ENCODE measurements around the gene TIFAB.

The TIFAB gene

DNA sequence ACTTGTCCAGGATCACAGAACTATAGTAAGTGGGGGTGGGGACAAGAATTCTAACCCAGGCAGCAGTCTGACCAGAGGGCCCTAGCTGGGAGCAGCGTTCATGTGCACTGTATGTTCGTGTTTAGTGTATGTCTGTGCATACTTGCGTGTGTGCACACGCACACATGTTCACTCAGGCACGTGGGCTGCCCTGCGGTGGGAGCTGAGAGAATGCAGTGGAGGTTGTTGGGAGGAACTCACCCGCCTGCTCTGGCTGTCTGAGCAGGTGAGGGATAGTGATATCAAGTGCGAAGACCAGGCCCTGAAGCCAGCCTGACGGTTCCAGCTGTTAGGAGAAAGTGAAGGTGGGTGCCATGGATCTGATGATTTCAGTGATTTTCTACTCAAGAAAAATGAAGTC is 5.9 kb downstream of the TIFAB start:
- TF ChIP-seq GATA2 (IDR thresholded peaks at IDR 0.05; ENCODE audit: low read depth, low read length), result no peak
- TF ChIP-seq GATA3 (IDR thresholded peaks at IDR 0.05; ENCODE audit: low read depth, low read length), result no peak

DNA sequence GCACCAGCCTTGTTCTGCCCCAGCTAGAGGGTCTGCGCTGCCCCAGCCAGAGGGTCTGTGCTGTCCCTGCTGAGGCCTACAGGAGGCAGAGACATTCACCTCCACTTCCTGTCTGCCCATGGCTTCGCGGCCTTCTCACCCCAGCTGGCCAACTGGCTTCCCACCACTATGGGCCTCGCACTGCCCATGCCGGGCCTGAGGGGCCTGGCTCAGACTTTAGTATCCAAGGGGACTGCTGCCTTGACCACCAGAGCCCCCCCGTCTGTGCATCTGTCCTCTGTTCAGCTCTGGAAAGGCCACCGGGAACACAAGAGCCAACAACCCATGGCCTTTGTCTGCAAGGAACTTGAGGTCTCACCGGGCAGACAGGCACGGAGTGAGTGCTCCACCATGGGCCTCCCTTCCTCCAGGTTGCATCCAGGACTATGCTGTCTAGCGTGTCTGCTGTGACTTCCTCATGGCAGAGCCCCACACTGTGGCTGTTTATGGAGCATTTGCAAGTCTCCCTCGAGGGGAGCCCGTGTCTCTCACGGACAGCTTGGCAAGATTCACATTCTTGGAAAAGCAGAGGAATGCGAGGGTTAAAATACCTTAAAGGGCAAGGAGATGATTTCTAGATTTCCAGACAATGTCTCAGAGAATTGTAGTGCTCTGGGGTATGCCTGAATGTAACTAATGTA is 6.7 kb downstream of the TIFAB start:
- TF ChIP-seq GATA2 (IDR thresholded peaks at IDR 0.05; ENCODE audit: low read depth, low read length), result no peak
- no peak for TF ChIP-seq GATA3 (IDR thresholded peaks at IDR 0.05; ENCODE audit: low read depth, low read length)

DNA sequence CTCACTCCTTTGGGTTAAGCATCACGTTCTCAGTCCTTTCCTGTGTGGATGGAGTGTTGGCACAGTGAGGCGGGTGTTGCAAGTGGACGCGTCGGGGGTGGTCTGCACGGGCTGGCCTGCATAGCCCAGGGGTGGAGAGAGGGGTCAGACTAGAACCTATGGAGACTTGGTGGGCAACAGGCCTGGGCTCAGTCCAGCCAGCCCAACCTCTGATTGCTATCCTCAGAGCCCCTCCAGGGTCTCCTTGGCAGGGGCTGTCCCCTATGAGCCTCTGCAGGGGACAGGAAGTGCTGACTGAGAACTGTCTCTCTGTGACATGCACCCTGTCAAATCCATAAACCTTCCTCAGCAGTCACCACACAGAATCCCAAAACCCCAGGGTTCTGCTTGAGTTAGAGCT is 7.3 kb downstream of the TIFAB start:
- TF ChIP-seq GATA3 (IDR thresholded peaks at IDR 0.05; ENCODE audit: low read depth, low read length) (no peak), GATA2 (IDR thresholded peaks at IDR 0.05; ENCODE audit: low read depth, low read length) (no peak)

DNA sequence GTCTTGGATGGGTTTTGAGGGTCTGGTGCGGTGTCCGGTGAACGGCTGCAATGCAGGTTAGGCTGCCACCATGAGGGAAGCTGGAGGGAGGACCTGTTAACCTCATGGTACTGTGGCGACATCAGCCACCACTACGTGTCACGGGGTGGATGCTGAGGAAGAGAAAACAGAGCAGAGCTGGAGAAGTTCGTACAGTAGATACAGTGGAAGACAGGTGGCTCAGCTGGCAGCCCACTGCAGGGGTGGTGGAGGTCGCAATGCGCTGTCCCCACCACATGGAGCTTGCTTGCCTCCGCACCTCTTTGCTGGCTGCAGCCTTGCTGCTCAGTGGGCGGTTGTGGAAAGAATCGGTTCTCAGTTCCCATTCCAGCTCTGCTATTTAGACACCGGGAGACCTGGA is 7.8 kb downstream of the TIFAB start:
- no peak for TF ChIP-seq GATA2 (IDR thresholded peaks at IDR 0.05; ENCODE audit: low read depth, low read length)
- TF ChIP-seq GATA3 (IDR thresholded peaks at IDR 0.05; ENCODE audit: low read depth, low read length), result no peak

DNA sequence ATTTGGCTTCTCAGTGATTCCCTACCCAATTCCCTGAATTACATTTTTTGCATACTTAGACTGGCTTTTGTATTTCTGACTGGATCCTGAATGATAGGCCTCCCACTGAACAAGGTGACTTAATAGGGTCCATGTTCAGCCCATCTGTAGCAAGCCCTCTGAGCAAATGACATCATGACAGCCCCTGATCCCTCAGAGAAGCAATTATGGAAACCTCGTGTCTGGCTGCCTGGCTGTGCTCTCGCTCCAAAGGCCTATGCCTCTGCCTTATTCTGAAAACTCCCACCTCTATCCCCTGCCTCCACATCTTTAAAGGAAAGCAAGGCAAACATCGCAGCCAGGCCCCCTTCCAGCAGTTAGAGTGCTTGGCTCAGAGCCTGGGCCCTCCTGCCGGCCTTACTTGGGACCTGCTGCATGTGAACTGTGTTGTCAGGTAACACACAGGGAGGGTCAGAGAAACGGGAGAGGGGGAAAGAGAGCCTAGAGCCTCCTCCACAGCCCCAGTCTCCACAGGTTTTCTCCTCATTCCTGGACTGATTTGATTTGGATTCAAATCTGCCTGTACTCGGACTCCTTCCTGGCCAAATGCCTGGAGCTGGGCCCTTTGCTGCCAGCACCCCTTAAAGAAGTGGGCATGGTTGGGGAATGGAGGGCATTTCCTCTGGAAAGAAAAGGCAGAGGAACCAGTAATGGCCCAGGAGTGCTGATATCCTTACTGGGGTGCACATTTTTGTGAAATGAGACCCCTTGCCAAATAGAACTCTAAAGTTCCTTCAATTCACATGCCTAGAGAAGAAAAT is 8.8 kb downstream of the TIFAB start:
- no peak for TF ChIP-seq GATA2 (IDR thresholded peaks at IDR 0.05; ENCODE audit: low read depth, low read length)
- no peak for TF ChIP-seq GATA3 (IDR thresholded peaks at IDR 0.05; ENCODE audit: low read depth, low read length)

DNA sequence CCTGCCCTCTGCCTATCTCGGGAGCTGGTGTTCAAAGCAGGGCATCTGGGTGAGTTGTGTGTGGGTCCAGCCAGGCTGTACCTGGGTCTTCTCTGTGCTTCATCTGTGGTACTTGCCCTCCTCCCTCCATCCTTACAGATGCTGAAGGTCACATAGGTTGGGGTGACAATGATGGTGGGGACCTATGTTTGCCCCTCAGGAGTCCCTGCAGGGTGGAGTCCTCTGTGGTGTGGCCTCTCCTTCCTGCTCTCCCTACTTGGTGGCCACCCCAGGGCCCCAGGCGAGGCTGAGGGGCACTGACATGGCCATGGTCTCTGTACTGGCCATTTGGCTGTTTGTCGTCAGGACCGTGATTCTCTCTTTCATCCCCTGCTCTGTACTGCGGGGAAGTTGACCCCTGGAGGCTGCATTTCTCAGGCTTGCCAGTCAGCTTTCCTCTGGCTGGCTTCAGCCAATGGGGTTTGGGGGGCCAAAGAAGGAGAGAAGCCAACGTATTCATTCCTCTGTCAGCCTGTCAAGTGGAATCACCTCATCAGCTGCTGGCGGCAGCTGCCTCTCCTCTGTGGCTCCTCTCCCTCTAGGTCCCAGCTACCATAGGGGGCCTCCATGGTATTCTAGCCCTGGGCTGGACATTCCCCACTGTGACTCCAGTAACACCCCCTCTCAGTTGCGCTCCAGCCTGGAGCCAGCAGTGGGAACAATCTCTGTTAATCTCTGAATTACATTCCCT is 9.6 kb downstream of the TIFAB start:
- TF ChIP-seq GATA2 (IDR thresholded peaks at IDR 0.05; ENCODE audit: low read depth, low read length) (no peak), GATA3 (IDR thresholded peaks at IDR 0.05; ENCODE audit: low read depth, low read length) (no peak)

DNA sequence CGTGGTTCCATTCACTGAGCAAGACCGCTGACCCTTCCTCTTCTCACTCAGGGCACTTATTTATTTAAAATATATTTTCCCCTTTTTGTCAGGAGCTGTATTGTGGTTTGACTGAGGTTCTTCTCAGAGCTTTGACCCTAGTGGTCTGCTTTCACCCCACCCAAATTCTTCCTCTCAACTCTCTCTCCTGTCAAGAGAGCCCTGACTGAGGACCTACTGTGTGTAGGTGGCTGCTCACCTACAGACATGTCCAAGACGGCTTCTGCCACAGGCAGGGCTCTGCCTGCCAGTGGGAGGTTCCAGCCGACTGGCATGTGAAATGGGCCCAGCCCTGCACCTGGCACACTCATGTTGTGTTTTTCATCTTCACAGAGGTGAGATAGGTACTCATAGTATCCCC is 10.2 kb downstream of the TIFAB start:
- TF ChIP-seq GATA3 (IDR thresholded peaks at IDR 0.05; ENCODE audit: low read depth, low read length) (no peak), GATA2 (IDR thresholded peaks at IDR 0.05; ENCODE audit: low read depth, low read length) (no peak)

DNA sequence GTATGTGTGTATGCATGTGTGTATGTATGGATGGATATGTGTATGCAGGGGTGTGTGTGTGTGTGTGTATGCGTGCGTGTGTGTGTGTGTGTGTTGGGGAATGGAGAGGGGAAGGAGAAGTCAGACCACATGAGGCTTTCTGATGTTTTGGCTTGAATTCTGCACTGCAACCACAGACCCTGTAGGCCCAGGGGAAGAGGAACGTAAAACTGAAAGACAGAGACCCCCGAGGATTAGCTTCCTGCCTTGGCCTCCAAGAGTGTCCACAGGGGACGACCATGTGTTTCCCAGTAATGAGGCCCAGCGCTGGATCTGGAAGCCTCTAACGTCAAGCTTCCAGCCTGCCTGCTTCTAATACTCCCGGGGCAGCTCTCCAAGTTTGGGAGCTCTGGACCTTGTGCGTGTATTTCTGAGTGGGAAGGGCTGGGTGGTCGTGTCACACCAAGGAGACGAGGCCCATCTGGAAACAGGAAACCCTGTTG is 10.8 kb downstream of the TIFAB start:
- TF ChIP-seq GATA2 (IDR thresholded peaks at IDR 0.05; ENCODE audit: low read depth, low read length), result no peak
- TF ChIP-seq GATA3 (IDR thresholded peaks at IDR 0.05; ENCODE audit: low read depth, low read length), result no peak

DNA sequence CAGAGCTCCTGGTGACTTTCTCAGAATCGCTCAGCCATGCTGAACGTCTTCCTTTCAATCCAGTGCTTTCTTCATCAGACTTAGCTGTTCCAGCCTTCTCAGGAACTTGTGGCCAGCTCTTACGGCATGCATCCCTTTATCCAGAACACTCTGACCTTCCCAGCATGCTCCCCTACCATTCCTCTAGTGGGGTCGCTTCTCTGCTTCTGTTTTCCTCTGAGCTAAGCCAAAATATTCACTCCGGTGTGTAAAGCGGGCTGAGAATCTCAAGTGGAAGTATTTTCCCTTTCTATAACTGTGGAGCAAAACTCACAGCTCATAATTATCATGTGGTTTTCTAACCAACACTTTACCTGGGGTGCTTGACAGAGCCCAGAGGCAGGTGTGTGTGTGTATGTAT is 11.2 kb downstream of the TIFAB start:
- TF ChIP-seq GATA2 (IDR thresholded peaks at IDR 0.05; ENCODE audit: low read depth, low read length) (no peak), GATA3 (IDR thresholded peaks at IDR 0.05; ENCODE audit: low read depth, low read length) (no peak)

DNA sequence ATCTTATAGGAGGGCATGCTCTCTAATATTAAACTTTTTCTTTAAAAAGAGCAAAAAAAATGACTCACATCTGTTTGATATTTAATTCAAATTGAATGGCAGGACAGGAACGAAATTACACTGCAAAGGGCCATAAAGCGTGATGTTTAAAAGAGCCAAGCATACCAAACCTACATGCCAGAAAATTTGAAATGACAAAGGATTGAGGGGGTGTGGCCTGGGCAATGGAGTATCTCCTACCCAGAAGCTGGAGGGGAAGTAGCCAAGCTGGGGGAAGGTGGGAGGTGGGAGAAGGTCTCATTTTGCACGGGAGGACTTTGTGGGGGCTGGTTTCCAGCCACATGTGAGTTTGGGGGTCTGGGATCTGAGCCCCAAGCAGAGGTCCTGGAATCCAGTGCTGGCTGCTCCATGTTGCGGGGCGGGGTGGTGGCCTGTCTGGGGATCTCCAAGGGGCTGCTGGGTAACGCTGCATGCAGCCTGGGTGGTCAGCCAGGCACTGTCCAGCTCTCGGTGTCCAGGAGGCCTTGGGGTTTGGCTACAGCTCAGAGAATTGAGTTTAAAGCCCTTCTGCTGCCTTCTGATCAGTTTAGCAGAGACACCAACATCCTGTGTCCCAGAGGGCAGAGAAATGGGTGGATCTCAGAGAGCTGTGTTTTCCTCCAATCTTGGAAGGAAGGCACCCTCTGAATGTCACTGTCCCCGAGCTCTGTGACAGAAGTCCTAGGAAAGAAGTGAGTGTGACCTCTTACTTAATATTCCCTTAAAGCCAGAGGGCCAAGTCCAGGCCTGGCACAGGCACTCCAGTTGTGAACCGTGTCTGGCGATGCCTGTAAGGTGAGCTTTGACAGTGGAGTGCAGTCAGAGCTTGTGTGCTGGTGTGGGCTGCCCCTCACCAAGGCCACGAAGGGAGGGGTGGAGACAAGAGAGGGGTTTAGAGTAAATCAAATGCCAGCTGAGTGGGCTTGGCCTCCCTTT is 12.6 kb downstream of the TIFAB start:
- TF ChIP-seq GATA3 (IDR thresholded peaks at IDR 0.05; ENCODE audit: low read depth, low read length) (no peak), GATA2 (IDR thresholded peaks at IDR 0.05; ENCODE audit: low read depth, low read length) (no peak)

DNA sequence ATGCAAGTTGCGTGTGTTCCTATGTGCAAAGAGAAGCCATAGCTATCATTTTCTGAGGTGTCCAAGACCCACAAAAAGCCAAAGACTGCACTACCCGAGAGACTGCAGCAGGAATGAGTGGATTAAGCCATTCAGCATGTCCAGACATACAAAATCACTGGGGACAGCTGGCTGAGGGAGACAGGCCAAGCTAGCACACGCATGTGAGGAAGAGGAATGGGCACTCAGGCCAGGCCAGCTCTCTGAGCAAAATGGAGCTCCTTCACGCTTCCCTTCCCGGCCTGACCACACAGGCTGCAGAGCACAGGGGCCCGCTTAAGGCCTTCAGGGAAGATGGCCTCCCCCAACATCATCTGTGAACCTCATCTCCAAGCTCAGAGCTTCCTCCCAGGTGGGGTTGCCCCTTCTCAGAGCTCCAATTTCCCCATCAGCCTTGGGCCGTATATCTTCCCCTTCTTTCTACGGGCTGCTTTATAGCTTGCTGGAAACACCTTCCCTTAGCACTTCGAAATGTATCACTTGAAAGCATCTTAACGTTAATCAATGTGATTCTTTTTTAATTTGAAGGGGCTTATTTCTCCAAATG is 13.4 kb downstream of the TIFAB start:
- TF ChIP-seq GATA2 (IDR thresholded peaks at IDR 0.05; ENCODE audit: low read depth, low read length) (no peak), GATA3 (IDR thresholded peaks at IDR 0.05; ENCODE audit: low read depth, low read length) (no peak)

DNA sequence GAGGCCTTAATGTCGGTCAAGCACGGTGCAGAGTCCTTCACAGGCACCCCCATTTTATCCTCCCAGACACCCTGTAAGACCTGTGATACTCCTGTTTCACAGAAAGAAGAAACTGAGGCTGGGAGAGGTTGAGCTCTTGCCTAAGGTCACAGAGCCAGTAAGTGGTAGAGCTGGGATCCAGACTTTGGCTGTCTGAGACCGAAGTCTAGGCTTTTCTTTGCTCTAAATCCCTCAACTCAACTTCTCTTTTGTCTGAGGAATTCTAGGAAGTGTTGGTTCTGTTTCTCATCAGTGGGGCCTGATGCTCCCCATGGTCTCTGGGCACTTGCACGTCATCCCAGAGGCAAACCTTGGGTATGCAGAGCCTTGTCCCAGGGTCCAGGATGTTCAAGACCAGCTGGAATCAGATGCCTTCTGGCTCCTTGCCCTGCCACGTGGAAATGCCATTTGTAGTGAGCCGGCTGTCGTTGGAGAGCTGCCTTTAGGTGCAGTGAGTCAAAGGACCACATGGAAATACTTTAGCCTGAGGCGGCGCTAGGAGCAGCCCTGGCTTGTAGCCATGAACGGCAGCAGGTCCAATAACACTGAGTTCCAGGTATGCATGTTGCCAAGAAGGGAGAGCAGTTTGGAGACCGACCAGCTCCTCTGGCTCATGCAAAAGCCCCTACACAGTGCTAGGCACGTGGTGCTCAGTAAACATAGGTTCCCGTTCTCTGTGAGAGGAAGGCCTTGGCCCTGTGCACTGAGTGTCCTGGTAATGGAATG is 14.2 kb downstream of the TIFAB start:
- no peak for TF ChIP-seq GATA3 (IDR thresholded peaks at IDR 0.05; ENCODE audit: low read depth, low read length)
